Keratinocyte (primary cell): ENCODE results near the gene GABRR2. TPM values are rescaled to one million over a fixed set of nuclear protein-coding genes. Genes with fewer than 3 reads are reported as not detected.

Source experiments
- DNase-seq: peaks from one replicate; pipeline ENCODE4 v3.0.0-alpha.2; 2011; ENCODE audit warnings: low read depth, missing footprints, low spot score
- FAIRE-seq: peaks from 2 replicates; lab custom pipeline; 2011; peaks lifted over from hg19 to GRCh38; lab: Jason Lieb, UNC
- H2AFZ ChIP-seq: 2 replicates; pipeline ENCODE4 v1.6.0; 2012; ENCODE audit warnings: low read length, control low read depth, inconsistent platforms; ENCODE audit not compliant: control insufficient read depth
- H3K27ac ChIP-seq: 2 replicates; pipeline ENCODE4 v1.5.1; 2011; ENCODE audit warnings: low read length; ENCODE audit not compliant: control insufficient read depth, insufficient read depth
- H3K27me3 ChIP-seq: 3 replicates; pipeline ENCODE4 v1.6.0; 2011; ENCODE audit warnings: low read length; ENCODE audit not compliant: control insufficient read depth, insufficient read depth; ENCODE audit errors: extremely low read depth
- H3K36me3 ChIP-seq, 2 experiments: 2 replicates in 1 of 2; 3 replicates in 1 of 2; pipeline ENCODE4 v1.5.1; 2011; ENCODE audit warnings: low read length in 2 of 2, mild to moderate bottlenecking in 1 of 2; ENCODE audit not compliant: control insufficient read depth in 2 of 2, insufficient read depth in 2 of 2; ENCODE audit errors: extremely low read depth in 1 of 2
- H3K4me1 ChIP-seq: 3 replicates; pipeline ENCODE4 v1.5.1; 2011; ENCODE audit warnings: low read length; ENCODE audit not compliant: control insufficient read depth, insufficient read depth; ENCODE audit errors: extremely low read depth
- H3K4me2 ChIP-seq: 3 replicates; pipeline ENCODE4 v1.6.0; 2011; ENCODE audit warnings: low read depth, low read length; ENCODE audit not compliant: control insufficient read depth, insufficient read depth; ENCODE audit errors: extremely low read depth
- H3K4me3 ChIP-seq, 3 experiments: fragments of 200-600 bp in 1 of 3; sonication (generic) in 1 of 3; 2 replicates in 2 of 3; 3 replicates in 1 of 3; pipeline ENCODE4 v1.5.1; 2011 to 2016; ENCODE audit warnings: low read length in 3 of 3, mild to moderate bottlenecking in 3 of 3, control low read depth in 2 of 3, inconsistent platforms in 1 of 3, low read depth in 1 of 3, mixed read lengths in 1 of 3, mixed run types in 1 of 3, moderate library complexity in 1 of 3; ENCODE audit not compliant: control insufficient read depth in 2 of 3, insufficient read depth in 2 of 3; ENCODE audit errors: extremely low read depth in 1 of 3
- H3K79me2 ChIP-seq: 2 replicates; pipeline ENCODE4 v1.6.0; 2012; ENCODE audit warnings: low read length; ENCODE audit not compliant: control insufficient read depth, insufficient read depth
- H3K9ac ChIP-seq: 3 replicates; pipeline ENCODE4 v1.6.0; 2011; ENCODE audit warnings: low read length; ENCODE audit not compliant: control insufficient read depth, insufficient read depth; ENCODE audit errors: extremely low read depth
- H3K9me1 ChIP-seq: 3 replicates; pipeline ENCODE4 v1.6.0; 2011; ENCODE audit warnings: low read length; ENCODE audit not compliant: control insufficient read depth, insufficient read depth; ENCODE audit errors: extremely low read depth
- H3K9me3 ChIP-seq: 2 replicates; pipeline ENCODE4 v1.5.1; 2012; ENCODE audit warnings: low read depth, low read length; ENCODE audit not compliant: control insufficient read depth
- H4K20me1 ChIP-seq: 3 replicates; pipeline ENCODE4 v1.6.0; 2011; ENCODE audit warnings: low read length; ENCODE audit not compliant: control insufficient read depth, insufficient read depth; ENCODE audit errors: extremely low read depth
- CTCF ChIP-seq, 3 experiments: IDR thresholded peaks in 1 of 3; conservative IDR thresholded peaks in 1 of 3; optimal IDR thresholded peaks in 1 of 3; 2 replicates in 2 of 3; 3 replicates in 1 of 3; pipeline versions ENCODE3 to v1.5.1; 2011; ENCODE audit warnings: low read length in 3 of 3, mild to moderate bottlenecking in 3 of 3, moderate library complexity in 2 of 3, control low read depth in 1 of 3, inconsistent platforms in 1 of 3; ENCODE audit not compliant: insufficient read depth in 2 of 3; ENCODE audit errors: extremely low read depth in 1 of 3
- EZH2 ChIP-seq: IDR thresholded peaks from one replicate; pipeline ENCODE4 v1.6.1; 2012; ENCODE audit warnings: inconsistent platforms, mild to moderate bottlenecking, low read length, moderate library complexity
- dilution Hi-C: fragments of 300-500 bp; cut with MboI; formaldehyde crosslinking; loops from one replicate; pipeline ENCODE4 v1.7.0; 2020; ENCODE audit warnings: low sequenced_read_pairs; ENCODE audit not compliant: extremely low pct_ligation_motif_present
- polyA plus RNA-seq, 5 experiments: library from polyadenylated mRNA; depleted of rRNA in 3 of 5; stranded (reverse) in 3 of 5; stranded (forward) in 1 of 5; unstranded in 1 of 5; fragments of >200 nt; gene quantifications; 1 replicate in 1 of 5; 2 replicates in 3 of 5; 3 replicates in 1 of 5; pipeline versions ENCODE4 v1.2.1 to v1.2.3, GENCODE V29; 2011 to 2012; ENCODE audit warnings: missing spikeins in 2 of 5, low read depth in 1 of 5, low replicate concordance in 1 of 5

Gene GABRR2
- polyA plus RNA-seq, 1 donor (not counting 4 experiments of a cell fraction or from before 2014, with no cell fraction given), result 0.03 TPM

DNA sequence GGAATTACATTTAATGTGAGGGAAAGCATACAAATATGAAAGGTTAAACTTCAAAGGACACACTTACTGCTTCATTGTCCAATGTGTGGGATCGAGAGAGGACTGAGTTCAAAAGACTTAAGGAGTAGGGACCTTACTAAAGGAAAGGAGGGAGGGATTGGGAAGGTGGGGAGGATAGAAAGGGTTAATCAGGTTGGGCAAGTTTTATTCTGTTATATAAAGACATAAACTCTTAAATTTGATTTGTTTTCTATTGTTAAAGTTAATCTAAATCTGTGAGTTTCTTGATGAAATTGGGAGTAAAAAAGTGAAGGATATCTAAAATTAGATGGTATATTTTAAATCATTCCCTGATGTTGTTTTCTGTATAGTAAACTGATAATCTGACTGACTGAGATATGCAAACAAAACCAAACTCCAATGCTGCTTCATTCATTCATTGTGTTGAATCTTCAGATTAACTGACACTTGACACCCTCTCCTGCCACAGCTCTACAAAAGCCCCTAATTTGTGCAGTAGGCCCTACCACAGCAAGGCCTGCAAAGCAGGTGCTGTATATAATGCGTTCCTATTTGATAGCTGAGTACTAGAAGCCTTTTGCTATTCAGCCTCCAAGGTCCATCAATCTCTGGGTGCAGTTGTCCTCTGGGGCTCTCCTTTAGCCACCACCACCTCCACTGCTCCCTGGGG is 38.7 kb upstream of the GABRR2 start:
- H3K4me3 ChIP-seq, result no peak overlapping the region
- no peaks in the 10 kb centered on the region for H3K9me3 ChIP-seq
- no peak overlapping the region for H3K27ac ChIP-seq
- FAIRE-seq (no peak), DNase-seq (no peak)
- no peak overlapping the region for H3K9ac ChIP-seq
- no peak overlapping the region for H3K4me2 ChIP-seq
- H3K9me1 ChIP-seq, result no peaks in the 10 kb centered on the region
- H4K20me1 ChIP-seq, result no peaks in the 10 kb centered on the region
- TF ChIP-seq EZH2 (no peak), CTCF (optimal IDR thresholded peaks at IDR 0.05 in 1 of 3, IDR thresholded peaks at IDR 0.05 in 1 of 3, conservative IDR thresholded peaks at IDR 0.05 in 1 of 3; ENCODE audit: extremely low read depth in 1 of 3, insufficient read depth in 2 of 3, low read length in 3 of 3) (no peak)
- dilution Hi-C loops, result no loop called here
- H3K27me3 ChIP-seq, result peaks cover 4% of the 10 kb centered on the region
- peaks cover 25% of the 10 kb centered on the region for H3K79me2 ChIP-seq
- no peaks in the 10 kb centered on the region for H3K36me3 ChIP-seq
- peaks cover 11% of the 10 kb centered on the region for H3K4me1 ChIP-seq
- H2AFZ ChIP-seq, result no peak overlapping the region

GRCh38 chr6:89353118-89353556 is 38.0 kb upstream of the GABRR2 start:
- H2AFZ ChIP-seq, result peak overlapping the region; percentile 94

More at GRCh38 chr6:89353118-89353556, 38.0 kb upstream of the GABRR2 start:
- no peaks in the 10 kb centered on the region for H4K20me1 ChIP-seq
- no peaks in the 10 kb centered on the region for H3K9me1 ChIP-seq
- H3K4me2 ChIP-seq, result peak overlapping the region; percentile 96
- TF ChIP-seq CTCF (optimal IDR thresholded peaks at IDR 0.05 in 1 of 3, IDR thresholded peaks at IDR 0.05 in 1 of 3, conservative IDR thresholded peaks at IDR 0.05 in 1 of 3; ENCODE audit: extremely low read depth in 1 of 3, insufficient read depth in 2 of 3, low read length in 3 of 3) (no peak), EZH2 (no peak)
- dilution Hi-C loops, result no loop called here
- H3K9ac ChIP-seq, result peak overlapping the region; percentile 91
- peak overlapping the region; percentile 87 to 94 (median 94) for H3K4me3 ChIP-seq
- FAIRE-seq (no peak), DNase-seq (no peak)
- H3K27me3 ChIP-seq, result peaks cover 4% of the 10 kb centered on the region
- no peaks in the 10 kb centered on the region for H3K9me3 ChIP-seq
- no peaks in the 10 kb centered on the region for H3K36me3 ChIP-seq
- H3K4me1 ChIP-seq, result peaks cover 11% of the 10 kb centered on the region
- H3K27ac ChIP-seq, result peak overlapping the region; percentile 58
- H3K79me2 ChIP-seq, result peaks cover 27% of the 10 kb centered on the region
